ENCODE results near the gene GBP7.

GRCh38 chr1:89146721-89147120 is 29.1 kb downstream of the GBP7 start:
- TF ChIP-seq, protein P1, sequence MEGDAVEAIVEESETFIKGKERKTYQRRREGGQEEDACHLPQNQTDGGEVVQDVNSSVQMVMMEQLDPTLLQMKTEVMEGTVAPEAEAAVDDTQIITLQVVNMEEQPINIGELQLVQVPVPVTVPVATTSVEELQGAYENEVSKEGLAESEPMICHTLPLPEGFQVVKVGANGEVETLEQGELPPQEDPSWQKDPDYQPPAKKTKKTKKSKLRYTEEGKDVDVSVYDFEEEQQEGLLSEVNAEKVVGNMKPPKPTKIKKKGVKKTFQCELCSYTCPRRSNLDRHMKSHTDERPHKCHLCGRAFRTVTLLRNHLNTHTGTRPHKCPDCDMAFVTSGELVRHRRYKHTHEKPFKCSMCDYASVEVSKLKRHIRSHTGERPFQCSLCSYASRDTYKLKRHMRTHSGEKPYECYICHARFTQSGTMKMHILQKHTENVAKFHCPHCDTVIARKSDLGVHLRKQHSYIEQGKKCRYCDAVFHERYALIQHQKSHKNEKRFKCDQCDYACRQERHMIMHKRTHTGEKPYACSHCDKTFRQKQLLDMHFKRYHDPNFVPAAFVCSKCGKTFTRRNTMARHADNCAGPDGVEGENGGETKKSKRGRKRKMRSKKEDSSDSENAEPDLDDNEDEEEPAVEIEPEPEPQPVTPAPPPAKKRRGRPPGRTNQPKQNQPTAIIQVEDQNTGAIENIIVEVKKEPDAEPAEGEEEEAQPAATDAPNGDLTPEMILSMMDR (IDR thresholded peaks at IDR 0.05) = no peak
- TF ChIP-seq POLR2A (IDR thresholded peaks at IDR 0.05) = no peak

Data from right lobe of liver (tissue), 4 donors.